K562 (cell line): ENCODE data around the gene ATXN1. TPM values are rescaled to one million over a fixed set of nuclear protein-coding genes. Genes with fewer than 3 reads are reported as not detected.

Experiments
- BCL6 ChIP-seq: fragments of 250-450 bp; sonication (Bioruptor Pico); IDR thresholded peaks from 2 replicates; pipeline ENCODE4 v1.4.0; 2020
- BCOR ChIP-seq: fragments of 450-650 bp; IDR thresholded peaks from 2 replicates; pipeline ENCODE4 v1.6.1; 2016
- DPF2 ChIP-seq: fragments of 450-650 bp; IDR thresholded peaks from 2 replicates; pipeline ENCODE4 v1.6.1; 2016
- GTF2E2 ChIP-seq: fragments of 200-800 bp; sonication (Bioruptor generic); IDR thresholded peaks from 2 replicates; pipeline ENCODE4 v1.6.1; 2016; ENCODE audit warnings: missing genetic modification characterization, missing compliant biosample characterization
- HNRNPK ChIP-seq: fragments of 200-400 bp; formaldehyde crosslinking; IDR thresholded peaks from one replicate; pipeline ENCODE4 v1.6.1; 2018; ENCODE audit warnings: mild to moderate bottlenecking, low read depth, low read length; ENCODE audit not compliant: poor library complexity, severe bottlenecking
- KDM5B ChIP-seq: fragments of 200-600 bp; sonication (generic); IDR thresholded peaks from 2 replicates; pipeline ENCODE4 v1.6.1; 2012; ENCODE audit warnings: low read depth, mild to moderate bottlenecking, moderate library complexity, low read length, control low read depth, inconsistent platforms; ENCODE audit not compliant: insufficient replicate concordance
- KLF6 ChIP-seq: fragments of 250-450 bp; sonication (Bioruptor Pico); IDR thresholded peaks from 2 replicates; pipeline ENCODE4 v1.4.0; 2020; ENCODE audit warnings: mild to moderate bottlenecking, moderate library complexity, borderline replicate concordance
- NBN ChIP-seq: fragments of 450-650 bp; IDR thresholded peaks from 2 replicates; pipeline ENCODE4 v1.6.1; 2016; ENCODE audit warnings: low read depth, mild to moderate bottlenecking
- NELFE ChIP-seq: IDR thresholded peaks from 2 replicates; pipeline ENCODE4 v1.6.1; 2011; ENCODE audit warnings: mild to moderate bottlenecking; ENCODE audit not compliant: insufficient read depth, insufficient read length
- PHF21A ChIP-seq: fragments of 450-650 bp; IDR thresholded peaks from 2 replicates; pipeline ENCODE4 v1.6.1; 2017; ENCODE audit warnings: low read depth, borderline replicate concordance
- POLR2AphosphoS2 ChIP-seq: IDR thresholded peaks from 2 replicates; pipeline ENCODE4 v1.6.1; 2012; ENCODE audit warnings: low read length, improper control_type of control experiment
- RBM15 ChIP-seq: fragments of 200-400 bp; formaldehyde crosslinking; IDR thresholded peaks from 2 replicates; pipeline ENCODE4 v1.6.1; 2018; ENCODE audit warnings: mild to moderate bottlenecking, low read length, moderate library complexity; ENCODE audit not compliant: insufficient read depth
- RBM25 ChIP-seq: fragments of 200-400 bp; formaldehyde crosslinking; IDR thresholded peaks from 2 replicates; pipeline ENCODE4 v1.6.1; 2018; ENCODE audit warnings: low read length, low read depth, moderate library complexity; ENCODE audit not compliant: severe bottlenecking
- THRA ChIP-seq: fragments of 450-650 bp; IDR thresholded peaks from 2 replicates; pipeline ENCODE4 v1.6.1; 2017; ENCODE audit warnings: mild to moderate bottlenecking, moderate library complexity
- TOE1 ChIP-seq, 2 experiments: fragments of 450-650 bp in 1 of 2; sonication (generic) in 1 of 2; formaldehyde crosslinking in 1 of 2; IDR thresholded peaks; 2 replicates each; pipeline versions ENCODE4 v1.7.1 to v1.8.0; 2016 to 2022; ENCODE audit warnings: borderline replicate concordance in 2 of 2, mild to moderate bottlenecking in 2 of 2, antibody characterized with exemption in 1 of 2, inconsistent platforms in 1 of 2, low read depth in 1 of 2, missing genetic modification reagents in 1 of 2, moderate library complexity in 1 of 2
- ZNF224 ChIP-seq: sonication (generic); formaldehyde crosslinking; IDR thresholded peaks from 2 replicates; pipeline ENCODE4 v1.8.0; 2022; ENCODE audit warnings: mild to moderate bottlenecking, missing genetic modification reagents
- ZNF583 ChIP-seq: fragments of 250-450 bp; sonication (Bioruptor Pico); IDR thresholded peaks from 2 replicates; pipeline ENCODE4 v1.4.0; 2020
- ZNF75A ChIP-seq: fragments of 450-650 bp; formaldehyde crosslinking; IDR thresholded peaks from 2 replicates; pipeline ENCODE4 v1.4.0; 2020; ENCODE audit warnings: mild to moderate bottlenecking
- ZNF79 ChIP-seq: fragments of 250-450 bp; sonication (Bioruptor Pico); IDR thresholded peaks from 2 replicates; pipeline ENCODE4 v1.4.0; 2020; ENCODE audit warnings: low read depth, mild to moderate bottlenecking, moderate library complexity
- polyA plus RNA-seq, 8 experiments: library from polyadenylated mRNA; depleted of rRNA in 4 of 8; stranded (reverse) in 5 of 8; unstranded in 3 of 8; fragments of >200 nt; fragmentation: Nextera tagmentation in 2 of 8; fragmentation: Illumina TruSeq in 1 of 8; extraction: Ambion mirVana in 2 of 8; extraction: Trizol in 1 of 8; gene quantifications; 2 replicates each; pipeline versions ENCODE4 v1.2.1 to v1.2.3, GENCODE V29; 2011 to 2014; ENCODE audit warnings: inconsistent platforms in 1 of 8, missing spikeins in 1 of 8
- total RNA-seq, 7 experiments: library from RNA; depleted of rRNA in 6 of 7; stranded (reverse); fragments of >200 nt in 6 of 7; fragmentation: Illumina TruSeq in 2 of 7; extraction: Trizol in 2 of 7; gene quantifications; 2 replicates each; pipeline versions ENCODE4 v1.2.1 to v1.2.3, GENCODE V29; 2011 to 2021; ENCODE audit warnings: low replicate concordance in 1 of 7
- TF ChIP-seq, protein P1 (sequence below): fragments of 450-650 bp; formaldehyde crosslinking; IDR thresholded peaks from 2 replicates; pipeline ENCODE4 v1.4.0; 2020; ENCODE audit warnings: mild to moderate bottlenecking, moderate library complexity
- TF ChIP-seq, protein P2 (sequence below): fragments of 450-650 bp; formaldehyde crosslinking; IDR thresholded peaks from 2 replicates; pipeline ENCODE4 v1.4.0; 2022; ENCODE audit warnings: mild to moderate bottlenecking, moderate library complexity
- TF ChIP-seq, protein P3 (sequence below): fragments of 250-450 bp; sonication (Bioruptor Pico); IDR thresholded peaks from 2 replicates; pipeline ENCODE4 v1.8.0; 2022; ENCODE audit warnings: inconsistent platforms

The ATXN1 gene
- total and polyA plus RNA-seq, 9 of the 15 experiments (the other 6 are each of a cell fraction or from before 2014, with no cell fraction given), result under 0.01 to 1.2 (median 0.58) TPM

- TF ChIP-seq BCOR (no peak), ZNF583 (CRISPR knock-in tag) (0 out of 2 replicates have a peak, but pooled peaks have one; percentile 7), ZNF224 (no peak), BCL6 (CRISPR knock-in tag) (no peak), DPF2 (no peak), NELFE (no peak), THRA (no peak), RBM25 (no peak), KLF6 (no peak), TOE1 (IDR thresholded peaks at IDR 0.05; ENCODE audit: borderline replicate concordance) (no peak), TOE1 (CRISPR knock-in tag; IDR thresholded peaks at IDR 0.05; ENCODE audit: borderline replicate concordance, low read depth) (no peak), PHF21A (no peak), ZNF75A (CRISPR knock-in tag) (no peak), POLR2AphosphoS2 (peak; percentile 72; the same call in 1 of the 2 replicates), HNRNPK (no peak), RBM15 (no peak), KDM5B (no peak), NBN (no peak), GTF2E2 (tag) (no peak), ZNF79 (CRISPR knock-in tag) (no peak)
- TF ChIP-seq, protein P1, sequence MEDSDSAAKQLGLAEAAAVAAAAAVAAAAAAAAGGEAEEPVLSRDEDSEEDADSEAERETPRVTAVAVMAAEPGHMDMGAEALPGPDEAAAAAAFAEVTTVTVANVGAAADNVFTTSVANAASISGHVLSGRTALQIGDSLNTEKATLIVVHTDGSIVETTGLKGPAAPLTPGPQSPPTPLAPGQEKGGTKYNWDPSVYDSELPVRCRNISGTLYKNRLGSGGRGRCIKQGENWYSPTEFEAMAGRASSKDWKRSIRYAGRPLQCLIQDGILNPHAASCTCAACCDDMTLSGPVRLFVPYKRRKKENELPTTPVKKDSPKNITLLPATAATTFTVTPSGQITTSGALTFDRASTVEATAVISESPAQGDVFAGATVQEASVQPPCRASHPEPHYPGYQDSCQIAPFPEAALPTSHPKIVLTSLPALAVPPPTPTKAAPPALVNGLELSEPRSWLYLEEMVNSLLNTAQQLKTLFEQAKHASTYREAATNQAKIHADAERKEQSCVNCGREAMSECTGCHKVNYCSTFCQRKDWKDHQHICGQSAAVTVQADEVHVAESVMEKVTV (CRISPR knock-in tag), result no peak
- TF ChIP-seq, protein P2, sequence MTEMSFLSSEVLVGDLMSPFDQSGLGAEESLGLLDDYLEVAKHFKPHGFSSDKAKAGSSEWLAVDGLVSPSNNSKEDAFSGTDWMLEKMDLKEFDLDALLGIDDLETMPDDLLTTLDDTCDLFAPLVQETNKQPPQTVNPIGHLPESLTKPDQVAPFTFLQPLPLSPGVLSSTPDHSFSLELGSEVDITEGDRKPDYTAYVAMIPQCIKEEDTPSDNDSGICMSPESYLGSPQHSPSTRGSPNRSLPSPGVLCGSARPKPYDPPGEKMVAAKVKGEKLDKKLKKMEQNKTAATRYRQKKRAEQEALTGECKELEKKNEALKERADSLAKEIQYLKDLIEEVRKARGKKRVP (CRISPR knock-in tag), result no peak
- TF ChIP-seq, protein P3, sequence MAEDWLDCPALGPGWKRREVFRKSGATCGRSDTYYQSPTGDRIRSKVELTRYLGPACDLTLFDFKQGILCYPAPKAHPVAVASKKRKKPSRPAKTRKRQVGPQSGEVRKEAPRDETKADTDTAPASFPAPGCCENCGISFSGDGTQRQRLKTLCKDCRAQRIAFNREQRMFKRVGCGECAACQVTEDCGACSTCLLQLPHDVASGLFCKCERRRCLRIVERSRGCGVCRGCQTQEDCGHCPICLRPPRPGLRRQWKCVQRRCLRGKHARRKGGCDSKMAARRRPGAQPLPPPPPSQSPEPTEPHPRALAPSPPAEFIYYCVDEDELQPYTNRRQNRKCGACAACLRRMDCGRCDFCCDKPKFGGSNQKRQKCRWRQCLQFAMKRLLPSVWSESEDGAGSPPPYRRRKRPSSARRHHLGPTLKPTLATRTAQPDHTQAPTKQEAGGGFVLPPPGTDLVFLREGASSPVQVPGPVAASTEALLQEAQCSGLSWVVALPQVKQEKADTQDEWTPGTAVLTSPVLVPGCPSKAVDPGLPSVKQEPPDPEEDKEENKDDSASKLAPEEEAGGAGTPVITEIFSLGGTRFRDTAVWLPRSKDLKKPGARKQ (CRISPR knock-in tag), result no peak
Observed at GRCh38 chr6:16257999-16258708, 503.1 kb downstream of the ATXN1 start (continued).
